ENCODE measurements around the gene XPR1. TPM values are rescaled to one million over a fixed set of nuclear protein-coding genes. Genes with fewer than 3 reads are reported as not detected.

XPR1 gene
- total RNA-seq, 4 donors from 2014 or later = 16.8 to 25.3 (median 18.8) TPM

GRCh38 chr1:180860535-180860934, 228.7 kb downstream of the XPR1 start:
- no peaks in the 10 kb centered on the region for H3K9me3 ChIP-seq

GRCh38 chr1:180862305-180862704, 230.5 kb downstream of the XPR1 start:
- WGBS, 2 donors = 48 to 61% methylated on average over 1 of the region's 1 CpG
- peaks cover 0 to 19% (median 0%) of the 10 kb centered on the region in 4 donors for H3K4me1 ChIP-seq
- no peak for DNase-seq (ENCODE audit: low spot score in 2 of 2)
- H3K4me3 ChIP-seq = no peak overlapping the region
- no peaks in the 10 kb centered on the region for H3K27me3 ChIP-seq
- no peaks in the 10 kb centered on the region for H3K9me3 ChIP-seq
- H3K36me3 ChIP-seq = peaks cover 0 to 25% (median 0%) of the 10 kb centered on the region in 3 donors
- TF ChIP-seq POLR2A (IDR thresholded peaks at IDR 0.05) (no peak), CTCF (IDR thresholded peaks at IDR 0.05) (no peak), EP300 (IDR thresholded peaks at IDR 0.05) (no peak)
- no peak overlapping the region for H3K27ac ChIP-seq

More at GRCh38 chr1:180860535-180860934, 228.7 kb downstream of the XPR1 start:
- Histone ChIP-seq H3K36me3 (peaks cover 0 to 15% (median 0%) of the 10 kb centered on the region in 3 donors), H3K27ac (no peak overlapping the region), H3K27me3 (no peaks in the 10 kb centered on the region), H3K4me1 (peaks cover 0 to 19% (median 0%) of the 10 kb centered on the region in 4 donors), H3K4me3 (no peak overlapping the region)
- WGBS, 2 donors = 37 to 41% methylated on average over 2 of the region's 2 CpGs
- DNase-seq (ENCODE audit: low spot score in 2 of 2) = no peak
- no peak for TF ChIP-seq CTCF (IDR thresholded peaks at IDR 0.05)
- no peak for TF ChIP-seq EP300 (IDR thresholded peaks at IDR 0.05)
- TF ChIP-seq POLR2A (IDR thresholded peaks at IDR 0.05) = no peak

- WGBS, 2 donors = 25 to 28% methylated on average over 6 of the region's 6 CpGs
- H3K4me1 ChIP-seq = peaks cover 0 to 19% (median 0%) of the 10 kb centered on the region in 4 donors
- TF ChIP-seq CTCF (IDR thresholded peaks at IDR 0.05) (peak; percentile 51 to 80 (median 63)), EP300 (IDR thresholded peaks at IDR 0.05) (no peak)
- no peaks in the 10 kb centered on the region for H3K27me3 ChIP-seq
- H3K9me3 ChIP-seq = no peaks in the 10 kb centered on the region
- peak overlapping the region in 1 of 4 donors; percentile 17 for H3K27ac ChIP-seq
- peaks cover 0 to 25% (median 0%) of the 10 kb centered on the region in 3 donors for H3K36me3 ChIP-seq
- no peak overlapping the region for H3K4me3 ChIP-seq
- DNase-seq (ENCODE audit: low spot score in 2 of 2) = peak in 1 of 2 donors; percentile 81
Observed at GRCh38 chr1:180863158-180863775, 231.4 kb downstream of the XPR1 start.

GRCh38 chr1:180881806-180882509, 250.1 kb downstream of the XPR1 start:
- peak overlapping the region in 2 of 4 donors; percentile 25 to 61 for H3K27ac ChIP-seq
- peaks cover 0 to 4% (median 0%) of the 10 kb centered on the region in 3 donors for H3K36me3 ChIP-seq
- no peaks in the 10 kb centered on the region for H3K9me3 ChIP-seq
- 60% methylated on average over 6 of the region's 6 CpGs for WGBS, 2 donors
- H3K27me3 ChIP-seq = no peaks in the 10 kb centered on the region
- no peak overlapping the region for H3K4me3 ChIP-seq
- no peak for DNase-seq (ENCODE audit: low spot score in 2 of 2)
- H3K4me1 ChIP-seq = peaks cover 0 to 7% (median 0%) of the 10 kb centered on the region in 4 donors
- TF ChIP-seq CTCF (IDR thresholded peaks at IDR 0.05) = peak in 4 of 5 experiments; percentile 34 to 74 (median 59)
- TF ChIP-seq POLR2A (IDR thresholded peaks at IDR 0.05) = no peak
- TF ChIP-seq EP300 (IDR thresholded peaks at IDR 0.05) = no peak
